Duodenal mucosa (tissue), 2 donors: ENCODE measurements around the gene PTPRN2.

Experiments used
- H3K27ac ChIP-seq: one replicate; pipeline ENCODE4 v1.7.0; 2013; ENCODE audit warnings: low read depth, low read length
- H3K27me3 ChIP-seq, 2 donors: one replicate each; pipeline ENCODE4 v1.7.0; 2013; ENCODE audit warnings: low read length in 2 of 2, control low read depth in 1 of 2; ENCODE audit not compliant: insufficient read depth in 2 of 2, control insufficient read depth in 1 of 2
- H3K36me3 ChIP-seq, 2 donors: one replicate each; pipeline ENCODE4 v1.7.0; 2013; ENCODE audit warnings: low read length in 2 of 2, control low read depth in 1 of 2; ENCODE audit not compliant: insufficient read depth in 2 of 2, control insufficient read depth in 1 of 2
- H3K4me1 ChIP-seq, 2 donors: one replicate each; pipeline ENCODE4 v1.7.0; 2013; ENCODE audit warnings: low read length in 2 of 2, control low read depth in 1 of 2; ENCODE audit not compliant: insufficient read depth in 2 of 2, control insufficient read depth in 1 of 2
- H3K4me3 ChIP-seq, 2 donors: one replicate each; pipeline ENCODE4 v1.7.0; 2013; ENCODE audit warnings: low read length in 2 of 2, low read depth in 1 of 2
- H3K9ac ChIP-seq, 2 donors: one replicate each; pipeline ENCODE4 v1.7.0; 2013; ENCODE audit warnings: low read length in 2 of 2, low read depth in 1 of 2
- H3K9me3 ChIP-seq, 2 donors: one replicate each; pipeline ENCODE4 v1.7.0; 2013; ENCODE audit warnings: low read length in 2 of 2, control low read depth in 1 of 2; ENCODE audit not compliant: control insufficient read depth in 1 of 2

Gene PTPRN2

DNA sequence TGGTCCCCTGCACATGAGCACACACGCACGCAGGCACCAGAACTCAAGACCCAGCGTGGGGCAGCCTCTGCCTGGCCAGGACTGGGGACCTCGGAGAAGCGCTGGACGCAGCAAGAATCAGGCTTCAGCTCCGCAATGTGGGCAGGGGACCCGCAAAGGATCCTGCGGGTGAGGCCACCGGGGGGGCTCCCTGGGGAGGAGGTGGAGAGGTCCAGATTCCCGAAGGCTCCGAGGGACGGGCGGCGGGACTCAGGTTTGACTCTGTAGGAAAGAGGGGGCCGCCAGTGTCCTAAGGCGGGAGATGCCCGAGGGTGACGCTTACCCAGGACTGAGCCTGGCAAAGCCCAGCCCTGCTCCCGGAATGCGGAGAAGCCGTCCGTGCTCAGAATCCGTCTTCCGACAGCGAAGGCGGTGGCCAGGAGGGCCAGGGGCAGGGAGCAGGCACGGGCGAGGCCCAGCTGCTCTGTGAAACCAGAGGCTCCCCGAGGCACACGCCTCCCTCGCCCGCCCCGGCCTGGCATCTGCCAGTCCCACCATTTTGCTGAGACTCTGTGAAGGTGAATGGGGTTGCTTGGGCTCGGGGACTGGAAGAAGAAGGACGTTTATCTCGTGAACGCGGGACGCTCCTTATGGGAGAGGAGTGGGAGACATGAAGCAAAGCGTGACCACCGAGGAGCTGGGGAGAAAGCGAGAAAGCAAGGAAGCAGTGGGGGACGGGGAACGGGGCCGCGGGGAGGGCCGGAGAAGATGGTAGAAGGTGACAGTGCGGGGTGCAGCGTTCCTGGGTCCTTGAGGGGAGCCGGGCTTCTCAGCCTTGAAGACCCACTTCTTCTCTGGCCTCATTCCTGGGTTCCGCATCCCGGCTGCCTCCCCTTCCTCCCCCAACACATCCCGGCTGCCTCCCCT, 489.2 kb downstream of the PTPRN2 start:
- Histone ChIP-seq H3K4me1 (no peaks in the 10 kb centered on the region), H3K27me3 (no peaks in the 10 kb centered on the region), H3K4me3 (no peak overlapping the region), H3K9me3 (no peaks in the 10 kb centered on the region), H3K36me3 (no peaks in the 10 kb centered on the region), H3K27ac (no peak overlapping the region), H3K9ac (no peak overlapping the region)

GRCh38 chr7:158097453-158098124, 490.0 kb downstream of the PTPRN2 start:
- Histone ChIP-seq H3K27me3 (no peaks in the 10 kb centered on the region), H3K9ac (no peak overlapping the region), H3K4me1 (no peaks in the 10 kb centered on the region), H3K27ac (no peak overlapping the region), H3K9me3 (no peaks in the 10 kb centered on the region), H3K4me3 (no peak overlapping the region), H3K36me3 (no peaks in the 10 kb centered on the region)

DNA sequence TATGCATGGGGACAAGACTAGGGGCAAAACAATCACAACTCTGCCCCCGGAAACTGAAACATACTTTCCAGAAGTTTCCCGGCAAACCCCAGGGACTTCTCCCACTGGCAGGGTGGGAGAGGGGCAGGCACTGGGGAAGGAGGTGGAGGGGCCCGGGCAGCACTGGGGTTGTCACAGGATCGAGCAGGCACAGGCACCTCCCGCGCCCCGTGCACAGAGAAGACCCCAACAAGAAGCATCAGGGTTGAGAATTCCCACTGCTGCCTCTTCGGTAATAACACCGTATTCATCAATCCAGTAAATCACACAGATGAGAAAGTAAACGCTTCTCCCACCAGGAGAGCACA, 490.5 kb downstream of the PTPRN2 start:
- H3K4me3 ChIP-seq: no peak overlapping the region
- no peaks in the 10 kb centered on the region for H3K36me3 ChIP-seq
- H3K9me3 ChIP-seq: no peaks in the 10 kb centered on the region
- no peak overlapping the region for H3K27ac ChIP-seq
- no peak overlapping the region for H3K9ac ChIP-seq
- no peaks in the 10 kb centered on the region for H3K27me3 ChIP-seq
- no peaks in the 10 kb centered on the region for H3K4me1 ChIP-seq

GRCh38 chr7:158096582-158096981, 491.0 kb downstream of the PTPRN2 start:
- no peak overlapping the region for H3K27ac ChIP-seq
- H3K27me3 ChIP-seq: no peaks in the 10 kb centered on the region
- H3K4me3 ChIP-seq: no peak overlapping the region
- H3K9me3 ChIP-seq: no peaks in the 10 kb centered on the region
- H3K9ac ChIP-seq: no peak overlapping the region
- H3K36me3 ChIP-seq: no peaks in the 10 kb centered on the region
- no peaks in the 10 kb centered on the region for H3K4me1 ChIP-seq

GRCh38 chr7:158094671-158095226, 492.9 kb downstream of the PTPRN2 start:
- Histone ChIP-seq H3K27ac (no peak overlapping the region), H3K27me3 (no peaks in the 10 kb centered on the region), H3K9me3 (no peaks in the 10 kb centered on the region), H3K4me3 (no peak overlapping the region), H3K36me3 (no peaks in the 10 kb centered on the region), H3K4me1 (no peaks in the 10 kb centered on the region), H3K9ac (no peak overlapping the region)

GRCh38 chr7:158094046-158094445, 493.6 kb downstream of the PTPRN2 start:
- Histone ChIP-seq H3K9ac (no peak overlapping the region), H3K36me3 (no peaks in the 10 kb centered on the region)

GRCh38 chr7:158093156-158093796, 494.3 kb downstream of the PTPRN2 start:
- Histone ChIP-seq H3K27ac (no peak overlapping the region), H3K27me3 (no peaks in the 10 kb centered on the region), H3K36me3 (no peaks in the 10 kb centered on the region), H3K9ac (no peak overlapping the region), H3K4me3 (no peak overlapping the region), H3K4me1 (no peaks in the 10 kb centered on the region), H3K9me3 (no peaks in the 10 kb centered on the region)

More at GRCh38 chr7:158094046-158094445, 493.6 kb downstream of the PTPRN2 start:
- H3K4me1 ChIP-seq: no peaks in the 10 kb centered on the region
- H3K9me3 ChIP-seq: no peaks in the 10 kb centered on the region
- H3K27ac ChIP-seq: no peak overlapping the region
- no peak overlapping the region for H3K4me3 ChIP-seq
- no peaks in the 10 kb centered on the region for H3K27me3 ChIP-seq

GRCh38 chr7:158087196-158087595, 500.4 kb downstream of the PTPRN2 start:
- no peak overlapping the region for H3K27ac ChIP-seq
- H3K9ac ChIP-seq: no peak overlapping the region
- H3K36me3 ChIP-seq: no peaks in the 10 kb centered on the region
- H3K9me3 ChIP-seq: no peaks in the 10 kb centered on the region
- no peaks in the 10 kb centered on the region for H3K4me1 ChIP-seq
- H3K27me3 ChIP-seq: no peaks in the 10 kb centered on the region
- no peak overlapping the region for H3K4me3 ChIP-seq

DNA sequence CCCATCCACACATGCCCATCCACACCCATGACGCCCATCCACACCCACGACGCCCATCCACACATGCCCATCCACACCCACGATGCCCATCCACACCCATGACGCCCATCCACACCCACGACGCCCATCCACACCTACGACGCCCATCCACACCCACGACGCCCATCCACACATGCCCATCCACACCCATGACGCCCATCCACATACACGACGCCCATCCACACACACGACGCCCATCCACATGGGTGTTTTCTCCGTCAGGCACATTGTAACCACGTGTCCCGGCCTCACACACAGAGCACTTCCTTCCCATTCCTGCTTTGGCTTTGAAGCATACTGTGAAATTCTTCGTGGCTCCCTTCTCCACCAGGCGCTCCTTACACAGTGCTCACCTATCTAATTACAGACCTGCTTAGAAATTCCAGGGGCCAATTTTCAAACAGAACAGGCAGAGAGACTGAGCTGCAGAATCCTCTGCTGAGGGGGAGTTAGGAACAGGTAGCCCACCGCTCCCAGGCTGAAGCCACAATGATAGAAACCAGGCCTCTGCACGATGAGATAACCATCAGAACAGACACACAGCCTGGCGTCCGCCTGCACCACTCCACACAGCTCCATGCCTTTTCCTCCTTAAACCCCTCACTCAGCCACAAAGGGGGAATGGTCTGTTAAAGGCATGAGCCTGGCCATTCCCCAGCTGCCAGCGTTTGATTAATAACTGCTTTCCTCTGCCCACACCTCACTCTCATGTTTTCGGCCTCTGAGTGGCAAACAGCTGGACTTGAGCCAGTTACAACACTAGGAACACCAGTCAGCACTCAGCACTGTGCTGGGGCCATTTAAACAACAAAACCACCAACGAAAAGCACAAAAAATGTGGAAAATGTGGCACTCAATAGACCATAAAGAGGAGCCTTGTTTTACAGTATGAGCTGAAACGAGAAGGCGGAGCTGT, 501.6 kb downstream of the PTPRN2 start:
- Histone ChIP-seq H3K9ac (no peak overlapping the region), H3K27me3 (no peaks in the 10 kb centered on the region), H3K36me3 (no peaks in the 10 kb centered on the region), H3K4me1 (no peaks in the 10 kb centered on the region), H3K4me3 (no peak overlapping the region), H3K27ac (no peak overlapping the region), H3K9me3 (no peaks in the 10 kb centered on the region)
